Bone marrow (tissue), 2 donors: Measurements from ENCODE around the gene LEMD2.

Experiments used
- DNase-seq, 2 donors: peaks; one replicate each; lab custom pipeline; 2025; lab: John Stamatoyannopoulos, UW

Gene LEMD2

GRCh38 chr6:33794910-33795623 lies 6.1 kb upstream of the LEMD2 start:
- no peak for DNase-seq

- no peak for DNase-seq
Observed at GRCh38 chr6:33792981-33793380, 4.1 kb upstream of the LEMD2 start.

- no peak for DNase-seq
Observed at GRCh38 chr6:33791620-33792019, 2.7 kb upstream of the LEMD2 start.

GRCh38 chr6:33790910-33791309 lies 2.0 kb upstream of the LEMD2 start:
- no peak for DNase-seq

- DNase-seq = no peak
Observed at GRCh38 chr6:33790379-33790778, 1.4 kb upstream of the LEMD2 start.

GRCh38 chr6:33789550-33789895 lies 593 bp upstream of the LEMD2 start:
- DNase-seq = no peak

- DNase-seq = peak; percentile 43 to 87
Observed at GRCh38 chr6:33787954-33788693, 806 bp downstream of the LEMD2 start.

GRCh38 chr6:33787346-33787953 lies 1.5 kb downstream of the LEMD2 start:
- DNase-seq = no peak

- no peak for DNase-seq
Observed at GRCh38 chr6:33786736-33787135, 2.2 kb downstream of the LEMD2 start.

GRCh38 chr6:33785778-33786177 lies 3.2 kb downstream of the LEMD2 start:
- DNase-seq = no peak

- no peak for DNase-seq
Observed at GRCh38 chr6:33784787-33785186, 4.1 kb downstream of the LEMD2 start.

- no peak for DNase-seq
Observed at GRCh38 chr6:33783781-33784520, 5.0 kb downstream of the LEMD2 start.

- no peak for DNase-seq
Observed at GRCh38 chr6:33782561-33782960, 6.4 kb downstream of the LEMD2 start.

- DNase-seq = no peak
Observed at GRCh38 chr6:33781131-33781975, 7.6 kb downstream of the LEMD2 start.

- no peak for DNase-seq
Observed at GRCh38 chr6:33779895-33780294, 9.0 kb downstream of the LEMD2 start.

- DNase-seq = no peak
Observed at GRCh38 chr6:33779290-33779689, 9.6 kb downstream of the LEMD2 start.

GRCh38 chr6:33778444-33779121 lies 10.3 kb downstream of the LEMD2 start:
- DNase-seq = no peak

GRCh38 chr6:33777398-33778388 lies 11.2 kb downstream of the LEMD2 start:
- no peak for DNase-seq

GRCh38 chr6:33776764-33777163 lies 12.2 kb downstream of the LEMD2 start:
- no peak for DNase-seq

- no peak for DNase-seq
Observed at GRCh38 chr6:33776186-33776585, 12.7 kb downstream of the LEMD2 start.
